Activated T-helper 17 cell treated with anti-CD3 and anti-CD28 coated beads, Interleukin-2, amount 50 U/mL, for 72 hours (primary cell): ENCODE measurements around the gene IER5L. TPM values are rescaled to one million over a fixed set of nuclear protein-coding genes. Genes with fewer than 3 reads are reported as not detected.

ENCODE experiments used
- ATAC-seq: fragments of 150-1000 bp; cut with Tn5 transposase; replicated peaks from 2 replicates; pipeline ENCODE4 v1.10.0; 2021; ENCODE audit warnings: mild to moderate bottlenecking, moderate library complexity
- H3K27ac Mint-ChIP-seq: one replicate; pipeline ENCODE4 v1.8.0; 2022; ENCODE audit warnings: mixed read lengths
- H3K27me3 Mint-ChIP-seq: one replicate; pipeline ENCODE4 v1.8.0; 2022; ENCODE audit warnings: mixed read lengths
- H3K36me3 Mint-ChIP-seq: one replicate; pipeline ENCODE4 v1.8.0; 2022; ENCODE audit warnings: low read depth, mild to moderate bottlenecking, mixed read lengths
- H3K4me1 Mint-ChIP-seq: one replicate; pipeline ENCODE4 v1.8.0; 2022; ENCODE audit warnings: mixed read lengths
- H3K4me3 Mint-ChIP-seq: one replicate; pipeline ENCODE4 v1.8.0; 2022; ENCODE audit warnings: mild to moderate bottlenecking, mixed read lengths
- H3K9me3 Mint-ChIP-seq: one replicate; pipeline ENCODE4 v1.8.0; 2022; ENCODE audit warnings: mixed read lengths
- total RNA-seq, 2 donors: library from RNA; stranded (reverse); gene quantifications; one replicate each; pipeline ENCODE4 v1.2.3, GENCODE V29; 2022

Gene IER5L
- total RNA-seq, 2 donors from 2014 or later = 0.67 to 2.2 TPM

GRCh38 chr9:129181246-129181645 is 3.2 kb upstream of the IER5L start:
- H3K4me1 Mint-ChIP-seq = peaks cover 10% of the 10 kb centered on the region
- H3K27ac Mint-ChIP-seq = no peak overlapping the region
- H3K36me3 Mint-ChIP-seq = no peaks in the 10 kb centered on the region
- H3K4me3 Mint-ChIP-seq = no peak overlapping the region
- ATAC-seq = no peak
- H3K9me3 Mint-ChIP-seq = no peaks in the 10 kb centered on the region
- no peaks in the 10 kb centered on the region for H3K27me3 Mint-ChIP-seq

- no peak overlapping the region for H3K4me3 Mint-ChIP-seq
- no peak for ATAC-seq
Observed at GRCh38 chr9:129178568-129179382, 714 bp upstream of the IER5L start.

DNA sequence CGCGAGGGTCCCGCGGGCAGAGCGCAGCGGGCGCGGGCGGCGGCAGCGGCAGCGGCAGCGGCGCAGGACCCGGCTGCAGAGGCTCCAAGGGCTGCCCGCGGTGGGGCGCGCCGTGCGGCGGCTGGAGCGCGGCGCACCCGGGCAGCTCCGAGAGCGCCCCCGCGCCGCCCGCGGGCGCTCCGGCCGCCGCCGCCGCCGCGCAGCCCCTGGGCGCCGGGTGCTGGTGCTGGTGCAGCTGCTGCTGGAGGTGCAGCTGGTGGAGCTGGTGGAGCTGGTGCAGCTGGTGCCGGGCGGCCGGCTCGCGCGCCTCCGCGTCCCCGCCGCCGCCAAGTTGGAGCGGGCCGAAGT is 644 bp downstream of the IER5L start:
- no peaks in the 10 kb centered on the region for H3K4me1 Mint-ChIP-seq

More at GRCh38 chr9:129178568-129179382, 714 bp upstream of the IER5L start:
- no peaks in the 10 kb centered on the region for H3K4me1 Mint-ChIP-seq
- H3K9me3 Mint-ChIP-seq = no peaks in the 10 kb centered on the region
- no peak overlapping the region for H3K27ac Mint-ChIP-seq
- H3K36me3 Mint-ChIP-seq = no peaks in the 10 kb centered on the region
- no peaks in the 10 kb centered on the region for H3K27me3 Mint-ChIP-seq

DNA sequence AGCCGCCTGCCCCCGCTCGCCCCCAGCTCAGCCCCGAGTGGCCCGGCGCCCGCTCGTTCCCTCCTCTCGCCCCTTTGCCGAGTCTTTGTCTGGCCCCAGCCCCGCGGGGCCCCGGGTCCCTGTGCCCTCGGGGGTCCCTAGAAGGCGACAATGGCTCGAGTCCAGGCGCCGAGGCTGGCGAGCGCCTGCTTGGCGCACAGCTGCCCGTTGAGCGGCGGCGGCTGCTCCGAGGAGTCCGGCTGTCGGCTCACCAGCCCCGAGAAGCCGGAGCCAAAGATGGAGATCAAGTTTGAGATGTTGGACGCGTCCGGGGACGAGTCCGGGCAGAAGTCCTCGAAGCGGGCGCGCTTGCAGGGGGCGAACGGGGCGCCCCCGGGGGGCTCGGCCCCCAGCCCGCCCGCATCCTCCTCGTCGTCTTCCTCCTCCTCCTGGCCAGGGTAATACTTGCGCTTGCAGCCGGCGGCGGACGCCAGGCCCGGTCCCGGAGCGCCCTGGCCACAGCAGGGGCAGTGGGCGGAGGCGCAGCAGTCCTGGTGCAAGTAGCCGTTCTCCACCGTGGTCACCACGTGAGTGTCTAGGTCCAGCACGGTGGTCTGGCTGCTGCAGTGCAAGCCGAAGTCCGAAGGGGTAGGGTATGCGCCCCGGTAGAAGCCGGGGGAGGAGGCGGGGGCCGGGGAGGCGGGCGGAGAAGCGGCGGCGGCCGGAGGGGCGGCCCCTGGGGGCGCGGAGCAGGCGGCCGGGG is 1.2 kb downstream of the IER5L start:
- ATAC-seq = no peak
- no peaks in the 10 kb centered on the region for H3K9me3 Mint-ChIP-seq
- H3K27me3 Mint-ChIP-seq = peaks cover 4% of the 10 kb centered on the region
- H3K36me3 Mint-ChIP-seq = no peaks in the 10 kb centered on the region
- H3K4me3 Mint-ChIP-seq = peak overlapping the region; percentile 82
- no peak overlapping the region for H3K27ac Mint-ChIP-seq
- H3K4me1 Mint-ChIP-seq = no peaks in the 10 kb centered on the region

More for the DNA sequence above, 644 bp downstream of the IER5L start:
- no peaks in the 10 kb centered on the region for H3K36me3 Mint-ChIP-seq
- peak; percentile 1 for ATAC-seq
- peak overlapping the region; percentile 82 for H3K4me3 Mint-ChIP-seq
- no peaks in the 10 kb centered on the region for H3K9me3 Mint-ChIP-seq
- H3K27me3 Mint-ChIP-seq = peaks cover 4% of the 10 kb centered on the region
- H3K27ac Mint-ChIP-seq = no peak overlapping the region

DNA sequence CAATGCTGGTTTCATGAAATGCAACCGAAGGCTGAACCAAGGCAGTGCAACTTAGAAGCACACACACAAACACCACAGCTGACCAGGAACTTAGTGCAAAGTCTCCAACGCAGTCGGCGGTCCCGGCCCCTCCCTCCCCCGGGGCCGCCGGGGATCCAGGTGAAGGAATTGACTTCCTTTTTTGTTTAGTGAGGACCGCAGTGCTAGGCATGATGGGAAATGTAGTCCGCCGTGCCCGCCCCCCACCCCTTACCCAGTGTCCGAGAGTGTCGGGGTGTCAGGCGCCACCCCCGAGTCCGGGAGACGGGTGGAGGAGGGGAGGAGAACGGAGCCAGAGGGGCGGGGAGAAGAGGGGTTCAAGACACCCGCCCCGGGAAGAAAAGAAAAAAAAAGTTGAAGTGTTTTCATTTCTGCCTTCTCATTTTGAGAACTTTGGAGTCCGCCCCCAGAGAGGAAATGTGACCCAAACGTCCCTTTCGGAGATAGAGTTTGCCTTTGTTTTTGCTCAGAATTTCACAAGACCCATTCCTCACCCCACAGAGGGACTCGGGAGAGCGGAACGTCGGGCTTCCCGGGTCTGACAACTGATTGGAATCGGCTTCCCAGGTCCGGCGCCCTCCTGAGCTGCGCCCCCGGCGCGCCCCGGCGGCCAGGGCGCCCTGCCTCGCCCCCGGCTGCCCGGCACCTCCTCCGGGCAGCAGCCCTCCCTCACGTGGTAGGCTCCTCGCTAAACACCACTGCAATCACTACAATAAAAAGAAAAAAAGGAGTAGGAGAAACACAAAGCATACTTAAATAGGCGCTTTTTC is 2.0 kb downstream of the IER5L start:
- Mint-ChIP-seq H3K27ac (peak overlapping the region; percentile 52), H3K4me1 (no peaks in the 10 kb centered on the region)
- peak; percentile 61 for ATAC-seq

GRCh38 chr9:129175515-129175824 is 2.6 kb downstream of the IER5L start:
- Mint-ChIP-seq H3K36me3 (no peaks in the 10 kb centered on the region), H3K27ac (peak overlapping the region; percentile 52), H3K27me3 (peaks cover 4% of the 10 kb centered on the region), H3K4me3 (peak overlapping the region; percentile 82), H3K4me1 (peaks cover under 1% of the 10 kb centered on the region), H3K9me3 (no peaks in the 10 kb centered on the region)
- no peak for ATAC-seq

More for the DNA sequence above, 2.0 kb downstream of the IER5L start:
- Mint-ChIP-seq H3K4me3 (peak overlapping the region; percentile 82), H3K36me3 (no peaks in the 10 kb centered on the region), H3K27me3 (peaks cover 4% of the 10 kb centered on the region), H3K9me3 (no peaks in the 10 kb centered on the region)

GRCh38 chr9:129174724-129175514 is 3.1 kb downstream of the IER5L start:
- Mint-ChIP-seq H3K27me3 (peaks cover 4% of the 10 kb centered on the region), H3K9me3 (no peaks in the 10 kb centered on the region), H3K4me1 (peaks cover 5% of the 10 kb centered on the region), H3K36me3 (no peaks in the 10 kb centered on the region), H3K27ac (peak overlapping the region; percentile 52), H3K4me3 (peak overlapping the region; percentile 82)
- ATAC-seq = no peak

- Mint-ChIP-seq H3K9me3 (no peaks in the 10 kb centered on the region), H3K27me3 (peaks cover 4% of the 10 kb centered on the region), H3K4me3 (peak overlapping the region; percentile 82), H3K4me1 (peaks cover 5% of the 10 kb centered on the region), H3K36me3 (no peaks in the 10 kb centered on the region), H3K27ac (no peak overlapping the region)
- no peak for ATAC-seq
Observed at GRCh38 chr9:129174102-129174723, 3.8 kb downstream of the IER5L start.

DNA sequence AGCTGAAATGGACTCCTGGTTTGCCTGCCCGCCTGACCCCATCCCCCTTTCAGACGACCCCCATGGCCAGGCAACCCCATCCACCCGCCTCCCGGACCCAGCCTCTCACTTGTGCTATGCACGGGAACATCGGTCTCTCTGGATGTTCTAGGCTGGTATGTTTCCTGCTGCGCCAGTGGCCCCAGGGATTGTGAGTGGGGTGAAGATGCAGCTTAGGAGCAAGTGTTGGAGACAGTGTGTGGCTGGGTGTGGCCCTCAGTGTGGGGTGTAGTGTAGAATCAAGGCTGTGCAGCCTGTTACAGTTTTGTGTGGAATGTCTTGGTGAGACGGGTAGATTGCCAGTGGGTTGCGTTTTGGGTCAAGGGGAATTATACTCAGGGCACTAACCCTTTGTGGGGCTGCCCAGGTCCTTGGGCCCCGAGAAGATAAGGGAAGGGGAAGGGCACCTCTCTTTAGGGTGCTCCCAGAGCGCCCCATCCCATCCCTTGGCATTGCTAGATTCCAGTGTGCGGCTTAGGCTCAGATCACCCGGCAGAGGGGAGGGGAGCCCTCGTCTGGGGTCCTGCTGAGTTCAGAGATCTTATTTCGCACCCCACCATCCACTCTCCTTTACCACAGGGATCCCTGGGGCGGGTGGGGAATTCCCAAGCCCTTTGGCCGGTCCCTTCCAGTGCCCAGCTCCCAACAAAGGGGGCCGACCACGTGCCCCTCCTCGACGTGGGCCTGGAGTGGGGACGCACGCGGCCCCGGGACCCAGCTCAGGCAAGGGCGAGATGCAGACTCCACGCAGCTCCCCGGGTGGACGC is 4.6 kb downstream of the IER5L start:
- Mint-ChIP-seq H3K27ac (no peak overlapping the region), H3K4me1 (peaks cover 5% of the 10 kb centered on the region), H3K36me3 (no peaks in the 10 kb centered on the region), H3K4me3 (peak overlapping the region; percentile 82), H3K9me3 (no peaks in the 10 kb centered on the region), H3K27me3 (peaks cover 4% of the 10 kb centered on the region)
- ATAC-seq = no peak

- H3K36me3 Mint-ChIP-seq = no peaks in the 10 kb centered on the region
- no peak overlapping the region for H3K4me3 Mint-ChIP-seq
- H3K9me3 Mint-ChIP-seq = no peaks in the 10 kb centered on the region
- no peak for ATAC-seq
- H3K4me1 Mint-ChIP-seq = peaks cover 8% of the 10 kb centered on the region
- peaks cover 4% of the 10 kb centered on the region for H3K27me3 Mint-ChIP-seq
- H3K27ac Mint-ChIP-seq = no peak overlapping the region
Observed at GRCh38 chr9:129172816-129173215, 5.2 kb downstream of the IER5L start.

DNA sequence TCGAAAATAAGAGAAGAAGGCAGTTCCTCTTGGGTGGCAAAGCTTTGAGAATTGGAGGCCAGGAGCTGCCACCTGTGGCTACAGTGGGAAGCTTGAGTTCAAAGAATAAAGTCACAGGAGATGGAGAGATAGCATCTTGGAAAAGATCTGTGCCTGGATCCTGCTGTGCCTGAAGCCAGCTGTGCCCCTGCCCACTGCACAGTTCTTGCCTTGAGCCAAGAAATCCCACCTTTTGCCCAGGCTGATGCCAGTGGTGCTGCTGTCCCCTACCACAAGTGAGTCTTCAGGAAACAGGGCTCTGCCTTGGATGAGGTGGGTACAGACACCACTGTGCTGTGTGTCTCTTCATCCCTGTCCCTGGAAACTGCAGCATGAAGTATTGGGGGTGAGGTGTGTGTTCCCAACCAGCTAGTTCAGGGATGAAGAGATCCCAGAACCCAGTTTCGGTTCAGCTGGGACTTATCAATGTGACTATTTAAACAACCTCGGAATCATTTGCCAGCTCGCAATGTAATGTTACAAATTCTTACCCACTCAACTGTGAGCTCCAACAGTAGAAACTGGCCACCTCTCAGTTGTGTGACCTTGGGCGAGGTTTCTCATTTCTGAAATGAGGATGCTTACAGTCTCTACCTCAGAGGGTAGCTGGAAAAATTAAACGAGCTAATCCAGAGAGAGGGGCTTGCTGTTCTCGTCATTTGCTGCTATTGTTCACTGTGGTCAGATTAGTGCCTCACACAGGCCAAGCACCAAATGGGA is 5.9 kb downstream of the IER5L start:
- Mint-ChIP-seq H3K4me3 (no peak overlapping the region), H3K4me1 (peaks cover 10% of the 10 kb centered on the region), H3K27me3 (peaks cover 4% of the 10 kb centered on the region), H3K27ac (no peak overlapping the region), H3K36me3 (no peaks in the 10 kb centered on the region), H3K9me3 (no peaks in the 10 kb centered on the region)
- ATAC-seq = no peak

DNA sequence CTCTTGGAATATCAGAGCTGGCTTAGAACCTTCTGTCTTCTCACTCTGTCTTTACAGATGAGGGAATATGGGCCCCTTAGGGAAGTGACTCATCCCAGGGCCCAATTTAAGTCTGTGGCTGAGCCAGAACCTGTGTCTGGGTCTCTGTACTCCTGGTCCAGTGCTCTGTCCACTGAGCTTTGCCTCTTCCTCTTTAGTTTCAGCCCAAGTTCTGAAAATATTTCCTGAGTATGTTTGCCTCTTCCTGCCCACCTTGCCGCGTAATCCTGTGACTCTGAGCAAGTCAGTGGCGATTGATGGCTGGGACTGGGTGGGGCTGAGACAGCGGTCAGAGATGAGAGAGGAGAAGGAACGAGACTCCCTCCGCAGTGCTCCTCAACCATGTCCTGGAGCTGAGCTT is 7.8 kb downstream of the IER5L start:
- Mint-ChIP-seq H3K36me3 (no peaks in the 10 kb centered on the region), H3K9me3 (no peaks in the 10 kb centered on the region), H3K27me3 (peaks cover 4% of the 10 kb centered on the region), H3K27ac (peak overlapping the region; percentile 55), H3K4me1 (peaks cover 10% of the 10 kb centered on the region), H3K4me3 (peak overlapping the region; percentile 18)
- peak; percentile 58 for ATAC-seq
